Smooth muscle cell (in vitro differentiated cells): Measurements from ENCODE around the gene CNNM3. TPM values are rescaled to one million over a fixed set of nuclear protein-coding genes. Genes with fewer than 3 reads are reported as not detected.

Source experiments
- DNase-seq: peaks from one replicate; lab custom pipeline; 2025; ENCODE audit not compliant: unreplicated experiment; lab: John Stamatoyannopoulos, UW
- H2AFZ ChIP-seq: fragments of 200-600 bp; sonication (generic); 2 replicates; pipeline ENCODE4 v1.6.0; 2016; ENCODE audit warnings: antibody characterized with exemption, low read depth, mild to moderate bottlenecking
- H3F3A ChIP-seq: fragments of 200-600 bp; sonication (generic); 2 replicates; pipeline ENCODE4 v1.6.0; 2017; ENCODE audit warnings: antibody characterized with exemption, low read depth
- H3K27ac ChIP-seq: fragments of 200-600 bp; sonication (generic); 2 replicates; pipeline ENCODE4 v1.5.1; 2016; ENCODE audit warnings: low read depth, mild to moderate bottlenecking
- H3K27me3 ChIP-seq: fragments of 200-600 bp; sonication (generic); 2 replicates; pipeline ENCODE4 v1.6.1; 2016; ENCODE audit warnings: low read depth, mild to moderate bottlenecking
- H3K36me3 ChIP-seq: fragments of 200-600 bp; sonication (generic); 2 replicates; pipeline ENCODE4 v1.5.1; 2016; ENCODE audit warnings: low read depth
- H3K4me1 ChIP-seq: fragments of 200-600 bp; sonication (generic); 2 replicates; pipeline ENCODE4 v1.5.1; 2016; ENCODE audit warnings: low read depth
- H3K4me2 ChIP-seq: fragments of 200-600 bp; sonication (generic); 2 replicates; pipeline ENCODE4 v1.6.0; 2016; ENCODE audit warnings: mild to moderate bottlenecking
- H3K4me3 ChIP-seq: fragments of 200-600 bp; sonication (generic); 2 replicates; pipeline ENCODE4 v1.5.1; 2016; ENCODE audit warnings: mild to moderate bottlenecking
- H3K79me2 ChIP-seq: fragments of 200-600 bp; sonication (generic); 2 replicates; pipeline ENCODE4 v1.6.0; 2016; ENCODE audit warnings: low read depth, mild to moderate bottlenecking
- H3K9ac ChIP-seq: fragments of 200-600 bp; sonication (generic); 2 replicates; pipeline ENCODE4 v1.6.0; 2016; ENCODE audit warnings: low read depth
- H3K9me3 ChIP-seq: fragments of 200-600 bp; sonication (generic); replicated peaks from 2 replicates; pipeline ENCODE4 v1.5.1; 2016; ENCODE audit warnings: low read depth
- H4K20me1 ChIP-seq: fragments of 200-600 bp; sonication (generic); 2 replicates; pipeline ENCODE4 v1.6.0; 2016; ENCODE audit warnings: low read depth
- CTCF ChIP-seq: fragments of 200-600 bp; sonication (generic); IDR thresholded peaks from 2 replicates; pipeline ENCODE4 v1.5.1; 2017; ENCODE audit warnings: borderline replicate concordance, mild to moderate bottlenecking, antibody characterized with exemption; ENCODE audit not compliant: insufficient read depth, poor library complexity, severe bottlenecking
- WGBS: methylation state at CpG from one replicate; pipeline ENCODE4 v1.1.7; 2016; ENCODE audit warnings: low lambda C conversion rate; 5-methylcytosine and 5-hydroxymethylcytosine counted together
- polyA plus RNA-seq: library from polyadenylated mRNA; unstranded; fragments of >200 nt; fragmentation: Nextera tagmentation; extraction: Ambion mirVana; gene quantifications from 2 replicates; pipeline ENCODE4 v1.2.1, GENCODE V29; 2016
- total RNA-seq: library from RNA; depleted of rRNA; stranded (reverse); fragments of >200 nt; gene quantifications from 2 replicates; pipeline ENCODE4 v1.2.3, GENCODE V29; 2014

CNNM3 gene
- total and polyA plus RNA-seq, 2 experiments from 2014 or later = 3.2 to 4.8 TPM

- H3F3A ChIP-seq = peaks cover 24% of the 10 kb centered on the region
- H3K27ac ChIP-seq = peak overlapping the region; percentile 67
- H3K36me3 ChIP-seq = no peaks in the 10 kb centered on the region
- WGBS = 38% methylated on average over 14 of the region's 14 CpGs
- H2AFZ ChIP-seq = no peak overlapping the region
- H3K4me1 ChIP-seq = peaks cover 41% of the 10 kb centered on the region
- no peak for TF ChIP-seq CTCF
- peaks cover 23% of the 10 kb centered on the region for H3K79me2 ChIP-seq
- no peak overlapping the region for H3K4me3 ChIP-seq
- no peak for DNase-seq
- no peaks in the 10 kb centered on the region for H3K9me3 ChIP-seq
- peaks cover 6% of the 10 kb centered on the region for H4K20me1 ChIP-seq
- no peak overlapping the region for H3K9ac ChIP-seq
- no peaks in the 10 kb centered on the region for H3K27me3 ChIP-seq
- peak overlapping the region; percentile 57 for H3K4me2 ChIP-seq
Measured at GRCh38 chr2:96872591-96873349, 56.7 kb downstream of the CNNM3 start.

GRCh38 chr2:96873651-96874096, 57.6 kb downstream of the CNNM3 start:
- DNase-seq = no peak
- no peak overlapping the region for H2AFZ ChIP-seq
- no peak overlapping the region for H3K9ac ChIP-seq
- peaks cover 14% of the 10 kb centered on the region for H3K79me2 ChIP-seq
- H3K9me3 ChIP-seq = no peaks in the 10 kb centered on the region
- TF ChIP-seq CTCF = no peak
- H3F3A ChIP-seq = peaks cover 24% of the 10 kb centered on the region
- H4K20me1 ChIP-seq = no peaks in the 10 kb centered on the region
- H3K4me1 ChIP-seq = peaks cover 41% of the 10 kb centered on the region
- no peaks in the 10 kb centered on the region for H3K36me3 ChIP-seq
- no peak overlapping the region for H3K4me3 ChIP-seq
- H3K27ac ChIP-seq = peak overlapping the region; percentile 67
- H3K27me3 ChIP-seq = no peaks in the 10 kb centered on the region
- 35% methylated on average over 8 of the region's 8 CpGs for WGBS
- H3K4me2 ChIP-seq = peak overlapping the region; percentile 57

- Histone ChIP-seq H3K79me2 (peaks cover 7% of the 10 kb centered on the region), H2AFZ (no peak overlapping the region), H3K9me3 (no peaks in the 10 kb centered on the region), H3K4me1 (peaks cover 41% of the 10 kb centered on the region), H3K27ac (peak overlapping the region; percentile 67), H4K20me1 (no peaks in the 10 kb centered on the region), H3K4me3 (no peak overlapping the region), H3K9ac (no peak overlapping the region), H3K4me2 (peak overlapping the region; percentile 57), H3K36me3 (no peaks in the 10 kb centered on the region), H3K27me3 (no peaks in the 10 kb centered on the region), H3F3A (peaks cover 24% of the 10 kb centered on the region)
- WGBS = 64% methylated on average over 18 of the region's 18 CpGs
- DNase-seq = no peak
- no peak for TF ChIP-seq CTCF
Measured at GRCh38 chr2:96874198-96874831, 58.2 kb downstream of the CNNM3 start.
